ENCODE measurements around the gene LAMTOR4. TPM values are rescaled to one million over a fixed set of nuclear protein-coding genes. Genes with fewer than 3 reads are reported as not detected.

LAMTOR4 gene
- total and polyA plus RNA-seq, 2 of the 13 experiments (the other 11 are each of a cell fraction or from before 2014, with no cell fraction given), result 115 to 118 TPM

- no peak overlapping the region for H3K4me2 ChIP-seq (ENCODE audit: low read depth, low read length)
- BruUV-seq (replicated peaks), result no TSS peak
- in situ Hi-C loops (cut with HindIII; ENCODE audit: extremely low pct_ligation_motif_present, low pct_unique_long_range_greater_than_20kb), result no loop called here
- intact Hi-C loops (cut with micrococcal nuclease; ENCODE audit: unreplicated experiment), result no loop called here
- H3K9ac ChIP-seq (ENCODE audit: insufficient read depth, low read depth, low read length), result no peak overlapping the region
- no peak overlapping the region for H3K27ac ChIP-seq (ENCODE audit: extremely low read length, insufficient read depth, low read length)
- no peak overlapping the region for H2AFZ ChIP-seq (ENCODE audit: low read length)
- H3K27me3 ChIP-seq (ENCODE audit: control insufficient read depth in 1 of 2, insufficient read depth in 2 of 2, low read length in 2 of 2), result peaks cover 0 to 4% of the 10 kb centered on the region in 2 experiments; a peak in 1 of 5 replicates
- TF ChIP-seq GPBP1L1 (CRISPR knock-in tag; IDR thresholded peaks at IDR 0.05) (no peak), ZNF138 (CRISPR knock-in tag; IDR thresholded peaks at IDR 0.05; ENCODE audit: low read depth) (no peak), HDAC1 (CRISPR knock-in tag; IDR thresholded peaks at IDR 0.05) (no peak), MIXL1 (CRISPR knock-in tag; IDR thresholded peaks at IDR 0.05) (no peak), MED13 (CRISPR knock-in tag; IDR thresholded peaks at IDR 0.05) (no peak), ZNF768 (CRISPR knock-in tag; IDR thresholded peaks at IDR 0.05) (peak; percentile 93), BORCS8-MEF2B (CRISPR knock-in tag; IDR thresholded peaks at IDR 0.05) (no peak), ATRX (CRISPR knock-in tag; IDR thresholded peaks at IDR 0.05; ENCODE audit: borderline replicate concordance) (no peak), MYNN (CRISPR knock-in tag; IDR thresholded peaks at IDR 0.05; ENCODE audit: low read depth) (no peak), MLXIP (CRISPR knock-in tag; IDR thresholded peaks at IDR 0.05; ENCODE audit: borderline replicate concordance) (no peak), IKZF4 (CRISPR knock-in tag; IDR thresholded peaks at IDR 0.05; ENCODE audit: borderline replicate concordance, low read depth, not compliant biosample characterization) (no peak), ZMYM3 (CRISPR knock-in tag; IDR thresholded peaks at IDR 0.05) (peak; percentile 55), ATF4 (CRISPR knock-in tag; IDR thresholded peaks at IDR 0.05) (no peak), XRCC5 (optimal IDR thresholded peaks at IDR 0.05; ENCODE audit: low read length) (no peak), MXD4 (CRISPR knock-in tag; IDR thresholded peaks at IDR 0.05) (no peak)
- H3K9me3 ChIP-seq (ENCODE audit: low read length), result no peaks in the 10 kb centered on the region
- FAIRE-seq (no peak), DNase-seq (ENCODE audit: low spot score) (no peak), ATAC-seq (no peak)
- CTCF ChIA-PET (ENCODE audit: low intra/inter-chr PET ratio, low total read pairs), result no interaction called here
- peaks cover 6% of the 10 kb centered on the region; the same call in 1 of the 2 replicates for H4K20me1 ChIP-seq (ENCODE audit: insufficient read depth, low read length)
- H3K4me1 ChIP-seq (ENCODE audit: insufficient read depth, low read length), result peaks cover 68% of the 10 kb centered on the region
- peaks cover 6 to 24% of the 10 kb centered on the region in 2 experiments for H3K36me3 ChIP-seq (replicated peaks in 1 of 2; ENCODE audit: control insufficient read depth in 1 of 2, insufficient read depth in 2 of 2, low read length in 2 of 2)
- peaks cover 2% of the 10 kb centered on the region for H3K79me2 ChIP-seq (ENCODE audit: insufficient read depth, low read length)
- H3K4me3 ChIP-seq (replicated peaks in 1 of 3; ENCODE audit: insufficient read depth in 1 of 3, low read depth in 2 of 3, low read length in 3 of 3), result no peak overlapping the region
- POLR2A ChIA-PET, result no interaction called here
- WGBS (ENCODE audit: low lambda C conversion rate), result 94% methylated on average over 20 of the region's 20 CpGs
Measured at GRCh38 chr7:100155553-100156317, 7.0 kb downstream of the LAMTOR4 start.
